B cell (primary cell): ENCODE measurements around the gene STX17. TPM values are rescaled to one million over a fixed set of nuclear protein-coding genes. Genes with fewer than 3 reads are reported as not detected.

ENCODE experiments used
- ATAC-seq: fragments of 200-7000 bp; cut with Tn5 transposase; one replicate; pipeline ENCODE4 v1.10.0; 2021; ENCODE audit warnings: low read depth, mild to moderate bottlenecking, moderate number of reproducible peaks, moderate library complexity
- CTCF ChIA-PET: fragments of 350-600 bp; sonication (Branson Sonifier 250); formaldehyde crosslinking; loops from one replicate; lab custom pipeline; 2021; ENCODE audit warnings: antibody characterized with exemption, inconsistent platforms; lab: Charles Lee
- POLR2A ChIA-PET: fragments of 350-600 bp; sonication (Branson Sonifier 250); formaldehyde crosslinking; loops from one replicate; lab custom pipeline; 2021; ENCODE audit warnings: antibody characterized with exemption; lab: Charles Lee
- DNase-seq: peaks from one replicate; pipeline ENCODE4 v3.0.0; 2013
- H2AFZ ChIP-seq: 2 replicates; pipeline ENCODE4 v1.6.1; 2012; ENCODE audit warnings: mild to moderate bottlenecking, low read depth, low read length; ENCODE audit not compliant: insufficient read depth, poor library complexity, severe bottlenecking
- H3K27ac ChIP-seq, 2 donors: 1 replicate in 1 of 2; 2 replicates in 1 of 2; pipeline ENCODE4 v1.5.1; 2012 to 2013; ENCODE audit warnings: low read length in 2 of 2, mild to moderate bottlenecking in 2 of 2, moderate library complexity in 1 of 2
- H3K27me3 ChIP-seq, 4 experiments: fragments of 200-600 bp in 1 of 4; sonication (generic) in 1 of 4; replicated peaks in 1 of 4; 1 replicate in 2 of 4; 2 replicates in 2 of 4; pipeline versions ENCODE4 v1.6.1 to v1.7.0; 2013 to 2016; ENCODE audit warnings: low read length in 3 of 4, mild to moderate bottlenecking in 2 of 4, mixed read lengths in 1 of 4, moderate library complexity in 1 of 4; ENCODE audit not compliant: insufficient read depth in 4 of 4, control insufficient read depth in 3 of 4; ENCODE audit errors: control extremely low read depth in 1 of 4
- H3K36me3 ChIP-seq, 2 experiments: replicated peaks in 1 of 2; 1 replicate in 1 of 2; 2 replicates in 1 of 2; pipeline versions ENCODE4 v1.6.1 to v1.7.1; 2013; ENCODE audit warnings: low read length in 1 of 2; ENCODE audit not compliant: insufficient read depth in 2 of 2, control insufficient read depth in 1 of 2; ENCODE audit errors: control extremely low read depth in 1 of 2, extremely low read depth in 1 of 2
- H3K4me1 ChIP-seq, 2 donors: fragments of 200-600 bp in 1 of 2; sonication (generic) in 1 of 2; 1 replicate in 1 of 2; 2 replicates in 1 of 2; pipeline versions ENCODE4 v1.5.1 to v1.6.1; 2013 to 2017; ENCODE audit warnings: low read length in 2 of 2; ENCODE audit not compliant: control insufficient read depth in 2 of 2, insufficient read depth in 2 of 2
- H3K4me2 ChIP-seq: replicated peaks from 2 replicates; pipeline ENCODE3; 2012; ENCODE audit warnings: mild to moderate bottlenecking, low read depth, low read length; ENCODE audit not compliant: poor library complexity, severe bottlenecking
- H3K4me3 ChIP-seq, 5 experiments: fragments of 200-600 bp in 1 of 5; sonication (generic) in 1 of 5; 1 replicate in 3 of 5; 2 replicates in 2 of 5; pipeline versions ENCODE4 v1.5.1 to v1.7.0; 2011 to 2016; ENCODE audit warnings: low read length in 4 of 5, mild to moderate bottlenecking in 4 of 5, low read depth in 2 of 5, control low read depth in 1 of 5, moderate library complexity in 1 of 5; ENCODE audit not compliant: insufficient read depth in 1 of 5; ENCODE audit errors: control extremely low read depth in 1 of 5, extremely low read depth in 1 of 5
- H3K79me2 ChIP-seq: fragments of 200-600 bp; sonication (generic); one replicate; pipeline ENCODE4 v1.6.0; 2016; ENCODE audit warnings: low read length; ENCODE audit not compliant: control insufficient read depth, insufficient read depth
- H3K9ac ChIP-seq: fragments of 200-600 bp; sonication (generic); 2 replicates; pipeline ENCODE4 v1.6.1; 2017; ENCODE audit warnings: mild to moderate bottlenecking, low read length, moderate library complexity
- H3K9me3 ChIP-seq, 3 donors: one replicate each; pipeline versions ENCODE4 v1.6.1 to v1.7.1; 2013; ENCODE audit warnings: low read length in 2 of 3; ENCODE audit not compliant: control insufficient read depth in 2 of 3, insufficient read depth in 1 of 3; ENCODE audit errors: control extremely low read depth in 1 of 3
- H4K20me1 ChIP-seq: 2 replicates; pipeline ENCODE4 v1.6.0; 2012; ENCODE audit warnings: mild to moderate bottlenecking, low read length; ENCODE audit not compliant: insufficient read depth, control insufficient read depth, poor library complexity, severe bottlenecking
- H3K27ac Mint-ChIP-seq: one replicate; pipeline ENCODE4 v1.8.0; 2021; ENCODE audit warnings: mixed read lengths
- H3K27me3 Mint-ChIP-seq: one replicate; pipeline ENCODE4 v1.8.0; 2021; ENCODE audit warnings: mixed read lengths
- H3K4me1 Mint-ChIP-seq: one replicate; pipeline ENCODE4 v1.8.0; 2021; ENCODE audit warnings: mixed read lengths
- H3K4me3 Mint-ChIP-seq: one replicate; pipeline ENCODE4 v1.8.0; 2021; ENCODE audit warnings: mixed read lengths
- H3K9me3 Mint-ChIP-seq: one replicate; pipeline ENCODE4 v1.8.0; 2022; ENCODE audit warnings: mixed read lengths; ENCODE audit not compliant: insufficient read depth
- CTCF ChIP-seq: fragments of 200-600 bp; IDR thresholded peaks from one replicate; pipeline ENCODE4 v1.8.0; 2022; ENCODE audit warnings: antibody characterized with exemption, mild to moderate bottlenecking
- EZH2 ChIP-seq: IDR thresholded peaks from 2 replicates; pipeline ENCODE4 v1.6.1; 2012; ENCODE audit warnings: borderline replicate concordance, low read depth, mild to moderate bottlenecking, moderate library complexity, low read length; ENCODE audit not compliant: insufficient read depth, poor library complexity, severe bottlenecking
- WGBS: methylation state at CpG from one replicate; pipeline ENCODE4 v1.1.5; 2013; ENCODE audit warnings: missing lambda C conversion rate; ENCODE audit not compliant: insufficient coverage; 5-methylcytosine and 5-hydroxymethylcytosine counted together
- intact Hi-C: fragments of 100-400 bp; cut with micrococcal nuclease; formaldehyde crosslinking; loops from one replicate; pipeline ENCODE4 v1.10.0; 2022
- polyA plus RNA-seq: library from polyadenylated mRNA; depleted of rRNA; stranded (reverse); fragments of >200 nt; gene quantifications from 2 replicates; pipeline ENCODE4 v1.2.3, GENCODE V29; 2012
- total RNA-seq, 2 donors: library from RNA; stranded (reverse); fragments of 120-200 nt in 1 of 2; gene quantifications; 1 replicate in 1 of 2; 2 replicates in 1 of 2; pipeline versions ENCODE4 v1.2.3 to v1.2.4, GENCODE V29; 2013 to 2022

STX17 gene
- total and polyA plus RNA-seq, 2 donors (not counting 1 experiment from before 2014, with no cell fraction given): 7.2 to 40.2 TPM

GRCh38 chr9:99929652-99930051 is 23.2 kb downstream of the STX17 start:
- no peak for ATAC-seq

More at GRCh38 chr9:99929652-99930051, 23.2 kb downstream of the STX17 start:
- no peaks in the 10 kb centered on the region for H3K4me1 Mint-ChIP-seq
- Histone ChIP-seq H2AFZ (no peak overlapping the region), H3K4me2 (no peak overlapping the region), H3K27ac (no peak overlapping the region), H3K79me2 (peaks cover 23% of the 10 kb centered on the region), H4K20me1 (peaks cover 7% of the 10 kb centered on the region), H3K9ac (no peak overlapping the region), H3K9me3 (peaks cover 3 to 16% (median 6%) of the 10 kb centered on the region in 3 donors), H3K4me3 (no peak overlapping the region), H3K36me3 (peaks cover 0 to 13% of the 10 kb centered on the region in 2 experiments), H3K27me3 (no peaks in the 10 kb centered on the region), H3K4me1 (no peaks in the 10 kb centered on the region)
- POLR2A ChIA-PET: no interaction called here
- TF ChIP-seq EZH2: no peak
- TF ChIP-seq CTCF: no peak
- no peaks in the 10 kb centered on the region for H3K27me3 Mint-ChIP-seq
- CTCF ChIA-PET: interaction anchor here (1.1 kb wide), 1 partner anchor 698 kb away, joined by 3 read pairs; no protein-coding TSS in a partner anchor
- no peak overlapping the region for H3K27ac Mint-ChIP-seq
- WGBS: no CpG with 5 or more reads among the region's 2 CpGs
- peaks cover 2% of the 10 kb centered on the region for H3K9me3 Mint-ChIP-seq
- H3K4me3 Mint-ChIP-seq: no peak overlapping the region
- intact Hi-C loops: no loop called here
- no peak for DNase-seq
